ENCODE measurements around the gene SRL.

DNA sequence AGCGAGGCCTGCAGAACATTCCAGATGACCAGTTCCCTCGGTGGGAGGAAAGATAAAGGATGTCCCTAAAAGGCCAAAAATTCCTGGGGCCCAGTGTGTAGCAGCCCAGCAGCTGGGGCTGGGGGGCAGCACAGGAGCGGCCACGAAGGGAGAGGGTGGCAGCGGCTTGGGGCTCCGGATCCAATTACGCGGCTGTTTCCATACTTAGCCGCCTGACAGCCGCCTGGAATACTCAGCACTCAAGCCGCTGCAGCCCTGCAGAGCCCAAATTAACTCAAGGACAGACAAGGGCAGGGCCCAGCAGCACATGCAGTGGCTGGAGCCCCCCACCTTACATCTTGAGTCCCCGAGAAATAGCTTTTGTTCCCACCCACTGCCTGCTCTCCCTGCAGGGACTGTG is 1.3 kb downstream of the SRL start:
- TF ChIP-seq CTCF (IDR thresholded peaks at IDR 0.05; ENCODE audit: low read length): no peak
- TF ChIP-seq EZH2phosphoT487 (IDR thresholded peaks at IDR 0.05; ENCODE audit: low read length): no peak
- no peak for TF ChIP-seq EZH2 (optimal IDR thresholded peaks at IDR 0.05; ENCODE audit: low read depth, low read length)

Measured in MM.1S (cell line).